WTC11 (cell line): Measurements from ENCODE around the gene NAV2. TPM values are rescaled to one million over a fixed set of nuclear protein-coding genes. Genes with fewer than 3 reads are reported as not detected.

Source experiments
- ATAC-seq: fragments of 200-7000 bp; cut with Tn5 transposase; 2 replicates; pipeline ENCODE4 v1.10.0; 2021; ENCODE audit warnings: mild to moderate bottlenecking, moderate library complexity
- CTCF ChIA-PET: fragments of 300-600 bp; sonication (Branson Sonifier 250); formaldehyde crosslinking; loops from one replicate; lab custom pipeline; 2021; ENCODE audit warnings: antibody characterized with exemption; lab: Charles Lee
- POLR2A ChIA-PET: fragments of 350-600 bp; sonication (Branson Sonifier 250); formaldehyde crosslinking; loops from one replicate; lab custom pipeline; 2021; ENCODE audit warnings: antibody characterized with exemption; lab: Charles Lee
- DNase-seq: peaks from one replicate; pipeline ENCODE4 v3.0.0; 2021; ENCODE audit warnings: low spot score
- H3K27ac Mint-ChIP-seq: 2 replicates; pipeline ENCODE4 v1.8.0; 2021; ENCODE audit warnings: mixed read lengths
- H3K27me3 Mint-ChIP-seq: 2 replicates; pipeline ENCODE4 v1.8.0; 2021; ENCODE audit warnings: low read depth, mild to moderate bottlenecking, moderate library complexity, mixed read lengths
- H3K36me3 Mint-ChIP-seq: 2 replicates; pipeline ENCODE4 v1.8.0; 2021; ENCODE audit warnings: mixed read lengths
- H3K4me1 Mint-ChIP-seq: 2 replicates; pipeline ENCODE4 v1.8.0; 2022; ENCODE audit warnings: mixed read lengths
- H3K4me3 Mint-ChIP-seq: 2 replicates; pipeline ENCODE4 v1.8.0; 2021; ENCODE audit warnings: mild to moderate bottlenecking, moderate library complexity, mixed read lengths
- H3K9me3 Mint-ChIP-seq: 2 replicates; pipeline ENCODE4 v1.8.0; 2021; ENCODE audit warnings: mixed read lengths
- AFF4 ChIP-seq: sonication (generic); formaldehyde crosslinking; IDR thresholded peaks from 2 replicates; pipeline ENCODE4 v1.8.1; 2023; ENCODE audit warnings: mild to moderate bottlenecking, missing genetic modification reagents, borderline replicate concordance
- AR ChIP-seq: fragments of 250-450 bp; sonication (Bioruptor Pico); IDR thresholded peaks from 2 replicates; pipeline ENCODE4 v1.9.0; 2021; ENCODE audit warnings: mild to moderate bottlenecking
- ATF2 ChIP-seq: sonication (generic); formaldehyde crosslinking; IDR thresholded peaks from 2 replicates; pipeline ENCODE4 v1.8.1; 2022; ENCODE audit warnings: low read depth, missing genetic modification reagents, borderline replicate concordance
- ATF3 ChIP-seq: sonication (generic); formaldehyde crosslinking; conservative IDR thresholded peaks from 2 replicates; pipeline ENCODE4 v1.8.1; 2022; ENCODE audit warnings: mild to moderate bottlenecking, missing genetic modification reagents
- E2F4 ChIP-seq: sonication (generic); formaldehyde crosslinking; IDR thresholded peaks from 2 replicates; pipeline ENCODE4 v1.8.1; 2022; ENCODE audit warnings: low read depth, mild to moderate bottlenecking, moderate library complexity, missing genetic modification reagents, borderline replicate concordance
- GABPB1 ChIP-seq: sonication (generic); formaldehyde crosslinking; IDR thresholded peaks from 2 replicates; pipeline ENCODE4 v1.8.1; 2023; ENCODE audit warnings: mild to moderate bottlenecking, missing genetic modification reagents
- GRHL2 ChIP-seq: fragments of 250-450 bp; sonication (Bioruptor Pico); IDR thresholded peaks from 2 replicates; pipeline ENCODE4 v1.8.0; 2022; ENCODE audit warnings: mild to moderate bottlenecking, moderate library complexity; ENCODE audit not compliant: insufficient replicate concordance, severe bottlenecking
- MLX ChIP-seq: sonication (generic); formaldehyde crosslinking; IDR thresholded peaks from 2 replicates; pipeline ENCODE4 v1.8.1; 2023; ENCODE audit warnings: mild to moderate bottlenecking, missing genetic modification reagents, moderate library complexity
- MXD4 ChIP-seq: fragments of 250-450 bp; sonication (Bioruptor Pico); IDR thresholded peaks from 2 replicates; pipeline ENCODE4 v1.8.0; 2021; ENCODE audit warnings: mild to moderate bottlenecking, moderate library complexity, borderline replicate concordance
- NFE2L1 ChIP-seq: sonication (generic); formaldehyde crosslinking; IDR thresholded peaks from 2 replicates; pipeline ENCODE4 v1.8.1; 2023; ENCODE audit warnings: missing genetic modification reagents
- ZNF263 ChIP-seq: sonication (generic); formaldehyde crosslinking; IDR thresholded peaks from 2 replicates; pipeline ENCODE4 v1.8.1; 2022; ENCODE audit warnings: low read depth, mild to moderate bottlenecking, moderate library complexity, missing genetic modification reagents
- ZNF416 ChIP-seq: fragments of 250-450 bp; sonication (Bioruptor Pico); IDR thresholded peaks from 2 replicates; pipeline ENCODE4 v1.9.0; 2021; ENCODE audit warnings: mild to moderate bottlenecking, inconsistent platforms
- ZNF425 ChIP-seq: fragments of 250-450 bp; sonication (Bioruptor Pico); conservative IDR thresholded peaks from 2 replicates; pipeline ENCODE4 v1.9.0; 2021; ENCODE audit warnings: mild to moderate bottlenecking
- ZNF532 ChIP-seq: fragments of 250-450 bp; sonication (Bioruptor Pico); IDR thresholded peaks from 2 replicates; pipeline ENCODE4 v1.9.0; 2021; ENCODE audit warnings: mild to moderate bottlenecking, borderline replicate concordance
- total RNA-seq: library from RNA; stranded (reverse); gene quantifications from 3 replicates; pipeline ENCODE4 v1.2.3, GENCODE V29; 2021

Gene NAV2
- total RNA-seq, 1 experiment from 2014 or later = 42.8 TPM

- no peaks in the 10 kb centered on the region for H3K27me3 Mint-ChIP-seq
- TF ChIP-seq AFF4 (no peak), NFE2L1 (CRISPR knock-in tag) (no peak), ZNF416 (CRISPR knock-in tag) (no peak), ZNF532 (CRISPR knock-in tag) (no peak)
- peaks cover 31% of the 10 kb centered on the region for H3K4me1 Mint-ChIP-seq
- ChIA-PET CTCF (no interaction called here), POLR2A (no interaction called here)
- no peak overlapping the region for H3K27ac Mint-ChIP-seq
- H3K9me3 Mint-ChIP-seq = no peaks in the 10 kb centered on the region
- no peak for ATAC-seq
- peaks cover 75% of the 10 kb centered on the region for H3K36me3 Mint-ChIP-seq
- H3K4me3 Mint-ChIP-seq = no peak overlapping the region
- DNase-seq = no peak
These were observed 342.7 kb downstream of the NAV2 start for GRCh38 chr11:20055312-20055711.

- peaks cover 77% of the 10 kb centered on the region for H3K36me3 Mint-ChIP-seq
- CTCF ChIA-PET = interaction anchor here (0.6 kb wide), 1 partner anchor 153 kb away, joined by 4 read pairs; no protein-coding TSS in a partner anchor
- no peak for ATAC-seq
These were observed 343.7 kb downstream of the NAV2 start for GRCh38 chr11:20056109-20056949.

More at GRCh38 chr11:20056109-20056949, 343.7 kb downstream of the NAV2 start:
- H3K4me1 Mint-ChIP-seq = peaks cover 20% of the 10 kb centered on the region
- no peak for DNase-seq
- no peak overlapping the region for H3K4me3 Mint-ChIP-seq
- POLR2A ChIA-PET = interaction anchor here (0.5 kb wide), 1 partner anchor 50 kb away, joined by 4 read pairs; no protein-coding TSS in a partner anchor
- no peaks in the 10 kb centered on the region for H3K9me3 Mint-ChIP-seq
- TF ChIP-seq ZNF425 (CRISPR knock-in tag) = no peak
- TF ChIP-seq ATF3 = no peak
- no peak for TF ChIP-seq AR (CRISPR knock-in tag)
- no peak for TF ChIP-seq GRHL2 (CRISPR knock-in tag)
- TF ChIP-seq GABPB1 (CRISPR knock-in tag) = no peak
- no peak for TF ChIP-seq ZNF263 (CRISPR knock-in tag)
- no peak for TF ChIP-seq MLX (CRISPR knock-in tag)
- TF ChIP-seq ATF2 (CRISPR knock-in tag) = no peak
- TF ChIP-seq E2F4 (CRISPR knock-in tag) = no peak
- no peak for TF ChIP-seq MXD4
- H3K27ac Mint-ChIP-seq = peak overlapping the region; percentile 48; the same call in 1 of the 2 replicates
- no peaks in the 10 kb centered on the region for H3K27me3 Mint-ChIP-seq
